ENCODE data around the gene ENOX1.

Gene ENOX1

DNA sequence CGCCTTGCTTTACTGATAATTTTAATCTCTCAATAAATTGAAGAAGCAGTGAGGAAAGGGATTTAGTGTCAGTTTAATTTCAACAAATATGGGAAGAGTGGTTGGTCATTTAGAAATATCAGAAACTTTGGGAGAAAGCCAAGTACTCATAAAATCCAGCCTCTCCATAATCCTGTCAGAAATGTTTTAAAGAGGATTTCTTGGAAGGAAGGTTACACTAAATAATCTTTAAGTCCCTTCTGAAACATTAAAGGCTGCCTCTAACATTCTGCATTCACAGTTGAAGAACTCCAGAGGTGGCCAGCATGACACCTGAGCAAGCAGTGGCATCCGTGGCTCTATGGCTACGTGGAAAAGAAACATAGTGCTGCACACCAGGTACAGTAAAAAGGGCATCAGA is 378.5 kb downstream of the ENOX1 start:
- H3K4me3 ChIP-seq (ENCODE audit: low read depth, low read length): no peak overlapping the region
- TF ChIP-seq, protein P1, sequence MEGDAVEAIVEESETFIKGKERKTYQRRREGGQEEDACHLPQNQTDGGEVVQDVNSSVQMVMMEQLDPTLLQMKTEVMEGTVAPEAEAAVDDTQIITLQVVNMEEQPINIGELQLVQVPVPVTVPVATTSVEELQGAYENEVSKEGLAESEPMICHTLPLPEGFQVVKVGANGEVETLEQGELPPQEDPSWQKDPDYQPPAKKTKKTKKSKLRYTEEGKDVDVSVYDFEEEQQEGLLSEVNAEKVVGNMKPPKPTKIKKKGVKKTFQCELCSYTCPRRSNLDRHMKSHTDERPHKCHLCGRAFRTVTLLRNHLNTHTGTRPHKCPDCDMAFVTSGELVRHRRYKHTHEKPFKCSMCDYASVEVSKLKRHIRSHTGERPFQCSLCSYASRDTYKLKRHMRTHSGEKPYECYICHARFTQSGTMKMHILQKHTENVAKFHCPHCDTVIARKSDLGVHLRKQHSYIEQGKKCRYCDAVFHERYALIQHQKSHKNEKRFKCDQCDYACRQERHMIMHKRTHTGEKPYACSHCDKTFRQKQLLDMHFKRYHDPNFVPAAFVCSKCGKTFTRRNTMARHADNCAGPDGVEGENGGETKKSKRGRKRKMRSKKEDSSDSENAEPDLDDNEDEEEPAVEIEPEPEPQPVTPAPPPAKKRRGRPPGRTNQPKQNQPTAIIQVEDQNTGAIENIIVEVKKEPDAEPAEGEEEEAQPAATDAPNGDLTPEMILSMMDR (IDR thresholded peaks at IDR 0.05; ENCODE audit: insufficient read depth, low read depth, low read length, missing control alignments): no peak
- DNase-seq (ENCODE audit: low read depth): no peak

DNA sequence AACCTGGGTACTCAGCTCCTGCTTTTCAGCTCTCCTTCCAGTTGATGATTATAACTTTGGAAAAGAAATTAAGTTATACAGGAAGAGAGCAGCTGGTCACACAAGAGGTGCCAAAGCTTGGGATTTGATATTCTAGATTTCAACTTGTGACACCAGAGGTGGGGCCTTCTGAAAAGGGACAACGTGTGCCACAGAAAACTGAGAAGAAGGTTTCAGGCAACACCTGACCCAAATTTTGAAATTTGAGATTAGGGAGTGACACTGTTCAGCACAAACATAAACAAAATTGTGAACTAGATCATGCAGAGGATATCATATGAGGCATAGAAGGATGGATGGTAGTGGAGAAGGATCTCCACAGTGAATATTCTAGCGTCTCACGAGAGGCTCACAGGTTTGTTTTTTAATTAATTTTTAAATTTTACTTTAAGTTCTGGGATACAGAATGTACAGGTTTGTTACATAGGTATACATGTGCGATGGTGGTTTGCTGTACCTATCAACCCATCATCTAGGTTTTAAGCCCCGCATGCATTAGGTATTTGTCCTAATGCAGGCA is 379.7 kb downstream of the ENOX1 start:
- TF ChIP-seq, protein P1 (IDR thresholded peaks at IDR 0.05; ENCODE audit: insufficient read depth, low read depth, low read length, missing control alignments): no peak
- DNase-seq (ENCODE audit: low read depth): no peak

GRCh38 chr13:43405457-43405856 is 381.3 kb downstream of the ENOX1 start:
- no peak for DNase-seq (ENCODE audit: low read depth)
- TF ChIP-seq, protein P1 (IDR thresholded peaks at IDR 0.05; ENCODE audit: insufficient read depth, low read depth, low read length, missing control alignments): no peak
- H3K4me3 ChIP-seq (ENCODE audit: low read depth, low read length): no peak overlapping the region

More for the DNA sequence above, 379.7 kb downstream of the ENOX1 start:
- no peak overlapping the region for H3K4me3 ChIP-seq (ENCODE audit: low read depth, low read length)

DNA sequence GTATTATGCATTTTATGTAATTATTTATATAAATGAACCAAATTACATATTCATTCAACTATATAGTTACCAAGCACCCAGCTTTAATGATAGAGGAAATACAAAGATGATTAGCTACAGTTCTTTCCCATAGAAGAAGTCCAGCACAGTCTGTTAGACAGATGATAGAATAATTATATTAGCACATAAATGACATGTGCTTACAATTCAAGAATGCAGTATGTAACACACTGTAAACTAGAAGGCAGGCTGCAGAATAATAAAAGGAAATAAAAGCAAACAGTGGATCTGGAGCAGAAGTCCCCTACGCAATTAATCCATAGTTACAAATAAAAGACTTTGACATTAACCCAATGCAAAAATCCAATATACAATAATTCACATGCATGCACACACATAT is 384.4 kb downstream of the ENOX1 start:
- DNase-seq (ENCODE audit: low read depth): no peak
- H3K4me3 ChIP-seq (ENCODE audit: low read depth, low read length): no peak overlapping the region
- TF ChIP-seq, protein P1 (IDR thresholded peaks at IDR 0.05; ENCODE audit: insufficient read depth, low read depth, low read length, missing control alignments): no peak

GRCh38 chr13:43401361-43401760 is 385.4 kb downstream of the ENOX1 start:
- DNase-seq (ENCODE audit: low read depth): no peak
- TF ChIP-seq, protein P1 (IDR thresholded peaks at IDR 0.05; ENCODE audit: insufficient read depth, low read depth, low read length, missing control alignments): no peak
- no peak overlapping the region for H3K4me3 ChIP-seq (ENCODE audit: low read depth, low read length)

DNA sequence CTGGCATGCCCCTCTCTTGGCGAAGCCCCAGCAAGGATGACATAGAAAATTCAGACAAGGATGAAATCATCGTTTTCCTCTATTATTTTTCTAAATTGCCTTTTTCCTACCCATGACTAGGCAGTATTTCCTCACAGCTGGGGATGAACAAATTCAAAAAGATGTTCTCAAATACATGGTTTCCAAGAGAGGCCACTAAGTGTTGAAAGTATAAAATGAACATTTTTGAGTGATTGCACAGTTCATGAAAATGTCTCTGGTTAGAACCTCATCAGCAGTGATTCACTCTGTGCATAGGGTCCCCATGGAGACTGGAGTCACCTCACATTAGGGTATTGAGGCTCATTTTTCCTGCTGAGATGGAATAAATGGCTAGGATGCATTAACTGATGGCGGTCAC is 389.7 kb downstream of the ENOX1 start:
- TF ChIP-seq, protein P1 (IDR thresholded peaks at IDR 0.05; ENCODE audit: insufficient read depth, low read depth, low read length, missing control alignments): no peak
- DNase-seq (ENCODE audit: low read depth): no peak
- no peak overlapping the region for H3K4me3 ChIP-seq (ENCODE audit: low read depth, low read length)

GRCh38 chr13:43391036-43391435 is 395.7 kb downstream of the ENOX1 start:
- TF ChIP-seq, protein P1 (IDR thresholded peaks at IDR 0.05; ENCODE audit: insufficient read depth, low read depth, low read length, missing control alignments): no peak
- no peak overlapping the region for H3K4me3 ChIP-seq (ENCODE audit: low read depth, low read length)
- DNase-seq (ENCODE audit: low read depth): no peak
